Mammary epithelial cell (primary cell): Measurements from ENCODE around the gene PNISR.

ENCODE experiments used
- CTCF ChIP-seq, 2 donors: IDR thresholded peaks in 1 of 2; conservative IDR thresholded peaks in 1 of 2; 2 replicates each; pipeline ENCODE4 v1.5.1; 2011 to 2012; ENCODE audit warnings: inconsistent platforms in 2 of 2, low read length in 2 of 2, mild to moderate bottlenecking in 2 of 2, control low read depth in 1 of 2, low read depth in 1 of 2; ENCODE audit not compliant: insufficient read depth in 1 of 2; ENCODE audit errors: extremely low read depth in 1 of 2
- EZH2 ChIP-seq: IDR thresholded peaks from 2 replicates; pipeline ENCODE4 v1.6.1; 2012; ENCODE audit warnings: low read length, inconsistent platforms, borderline replicate concordance

- no peak for TF ChIP-seq CTCF (conservative IDR thresholded peaks at IDR 0.05 in 1 of 2, IDR thresholded peaks at IDR 0.05 in 1 of 2; ENCODE audit: extremely low read depth in 1 of 2, insufficient read depth in 1 of 2, low read depth in 1 of 2, low read length in 2 of 2)
- no peak for TF ChIP-seq EZH2
Measured at GRCh38 chr6:99390896-99391295, 34.2 kb downstream of the PNISR start.
